ENCODE results near the gene PPM1H. TPM values are rescaled to one million over a fixed set of nuclear protein-coding genes. Genes with fewer than 3 reads are reported as not detected.

PPM1H gene
- total RNA-seq, 4 donors from 2014 or later, result 1.1 to 2.4 (median 1.7) TPM

- whole genome bisulfite sequencing, 2 donors, result 97 to 98% methylated on average over 2 of the region's 2 CpGs
Observed at GRCh38 chr12:62728741-62729140, 206.2 kb downstream of the PPM1H start.

DNA sequence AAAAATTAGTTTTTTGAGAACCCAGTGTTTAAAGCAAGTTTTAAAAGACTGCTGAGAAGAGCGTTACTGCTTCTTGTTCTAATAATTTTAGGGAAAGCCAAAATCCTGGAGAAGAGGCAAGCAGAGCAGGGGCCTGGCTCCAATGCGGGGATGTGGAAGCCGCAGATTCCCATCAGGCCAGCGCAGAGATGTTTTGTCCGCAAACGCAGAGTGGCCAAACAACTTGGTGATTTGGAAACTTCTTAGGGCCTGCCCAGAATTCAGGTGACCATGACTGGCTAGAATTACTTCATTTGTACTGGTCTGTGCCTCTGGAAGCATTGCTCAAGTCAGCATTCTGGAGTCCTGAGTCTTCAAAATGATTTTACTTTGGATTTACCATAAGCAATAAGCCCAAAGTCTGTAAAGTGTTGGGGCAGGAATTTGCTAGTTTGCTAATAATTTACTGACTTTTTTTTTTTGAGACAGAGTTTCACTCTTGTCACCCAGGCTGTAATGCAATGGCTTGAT, 208.4 kb downstream of the PPM1H start:
- WGBS, 2 donors, result 93 to 95% methylated on average over 6 of the region's 6 CpGs
- no peak overlapping the region for H3K4me3 ChIP-seq (ENCODE audit: low read depth, poor library complexity, severe bottlenecking)
- intact Hi-C loops (cut with DNase I; ENCODE audit: low total_unique reads), result no loop called here
- DNase-seq (ENCODE audit: low spot score in 2 of 2), result no peak
- TF ChIP-seq, protein P1, sequence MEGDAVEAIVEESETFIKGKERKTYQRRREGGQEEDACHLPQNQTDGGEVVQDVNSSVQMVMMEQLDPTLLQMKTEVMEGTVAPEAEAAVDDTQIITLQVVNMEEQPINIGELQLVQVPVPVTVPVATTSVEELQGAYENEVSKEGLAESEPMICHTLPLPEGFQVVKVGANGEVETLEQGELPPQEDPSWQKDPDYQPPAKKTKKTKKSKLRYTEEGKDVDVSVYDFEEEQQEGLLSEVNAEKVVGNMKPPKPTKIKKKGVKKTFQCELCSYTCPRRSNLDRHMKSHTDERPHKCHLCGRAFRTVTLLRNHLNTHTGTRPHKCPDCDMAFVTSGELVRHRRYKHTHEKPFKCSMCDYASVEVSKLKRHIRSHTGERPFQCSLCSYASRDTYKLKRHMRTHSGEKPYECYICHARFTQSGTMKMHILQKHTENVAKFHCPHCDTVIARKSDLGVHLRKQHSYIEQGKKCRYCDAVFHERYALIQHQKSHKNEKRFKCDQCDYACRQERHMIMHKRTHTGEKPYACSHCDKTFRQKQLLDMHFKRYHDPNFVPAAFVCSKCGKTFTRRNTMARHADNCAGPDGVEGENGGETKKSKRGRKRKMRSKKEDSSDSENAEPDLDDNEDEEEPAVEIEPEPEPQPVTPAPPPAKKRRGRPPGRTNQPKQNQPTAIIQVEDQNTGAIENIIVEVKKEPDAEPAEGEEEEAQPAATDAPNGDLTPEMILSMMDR (IDR thresholded peaks at IDR 0.05), result no peak
- TF ChIP-seq POLR2A (IDR thresholded peaks at IDR 0.05), result no peak

More at GRCh38 chr12:62728741-62729140, 206.2 kb downstream of the PPM1H start:
- intact Hi-C loops (cut with DNase I; ENCODE audit: low total_unique reads), result no loop called here
- no peak overlapping the region for H3K4me3 ChIP-seq (ENCODE audit: low read depth, poor library complexity, severe bottlenecking)
- TF ChIP-seq POLR2A (IDR thresholded peaks at IDR 0.05), result no peak
- TF ChIP-seq, protein P1 (IDR thresholded peaks at IDR 0.05), result no peak
- DNase-seq (ENCODE audit: low spot score in 2 of 2), result no peak

GRCh38 chr12:62725781-62726180, 209.2 kb downstream of the PPM1H start:
- TF ChIP-seq, protein P1 (IDR thresholded peaks at IDR 0.05), result no peak
- no peak for TF ChIP-seq POLR2A (IDR thresholded peaks at IDR 0.05)
- DNase-seq (ENCODE audit: low spot score in 2 of 2), result peak in 1 of 2 donors; percentile 2
- no peak overlapping the region for H3K4me3 ChIP-seq (ENCODE audit: low read depth, poor library complexity, severe bottlenecking)
- intact Hi-C loops (cut with DNase I; ENCODE audit: low total_unique reads), result no loop called here
- WGBS, 2 donors, result 64 to 82% methylated on average over 1 of the region's 1 CpG

DNA sequence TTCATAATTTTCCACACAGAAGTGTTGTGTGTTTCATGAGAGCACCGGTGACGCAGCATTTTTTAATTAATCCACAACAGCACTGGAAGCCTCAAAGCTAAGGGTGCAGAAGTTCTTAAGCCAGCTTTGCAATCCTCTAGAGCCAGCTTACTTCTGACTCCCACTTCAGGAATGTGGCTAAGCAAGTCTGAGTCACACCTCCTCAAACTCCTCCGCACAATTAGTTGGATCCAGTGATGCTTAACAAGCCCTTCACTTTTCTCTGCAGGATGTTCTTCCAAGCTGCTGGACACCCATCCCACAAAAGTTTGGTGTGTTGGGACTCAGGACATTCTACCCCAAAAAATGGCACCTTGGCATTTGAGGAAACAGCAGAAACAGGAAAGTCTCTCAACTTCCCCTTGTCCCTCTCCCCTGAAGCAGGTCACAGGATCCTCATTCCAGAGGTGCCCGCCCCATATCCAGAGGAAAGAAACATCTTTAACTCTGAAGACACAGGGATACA, 210.0 kb downstream of the PPM1H start:
- intact Hi-C loops (cut with DNase I; ENCODE audit: low total_unique reads), result no loop called here
- TF ChIP-seq, protein P1 (IDR thresholded peaks at IDR 0.05), result no peak
- no peak for TF ChIP-seq POLR2A (IDR thresholded peaks at IDR 0.05)
- 31 to 32% methylated on average over 4 of the region's 4 CpGs for WGBS, 2 donors
- peak in 1 of 2 donors; percentile 71 for DNase-seq (ENCODE audit: low spot score in 2 of 2)
- no peak overlapping the region for H3K4me3 ChIP-seq (ENCODE audit: low read depth, poor library complexity, severe bottlenecking)

GRCh38 chr12:62724285-62724684, 210.7 kb downstream of the PPM1H start:
- TF ChIP-seq POLR2A (IDR thresholded peaks at IDR 0.05), result no peak
- TF ChIP-seq, protein P1 (IDR thresholded peaks at IDR 0.05), result no peak
- no peak for DNase-seq (ENCODE audit: low spot score in 2 of 2)
- no peak overlapping the region for H3K4me3 ChIP-seq (ENCODE audit: low read depth, poor library complexity, severe bottlenecking)
- 73 to 77% methylated on average over 3 of the region's 3 CpGs for WGBS, 2 donors
- intact Hi-C loops (cut with DNase I; ENCODE audit: low total_unique reads), result no loop called here

Data from lower leg skin (tissue), 4 donors.